EH (cell line): ENCODE measurements around the gene GLB1L3.
"Not testable (repeated sequence)": the region's sequence is repeated elsewhere in the genome, so short reads cannot be mapped to it uniquely, and the experiment has no call there.

Source experiments
- DNase-seq: peaks from one replicate; pipeline ENCODE4 v3.0.0-alpha.2; 2015; ENCODE audit warnings: low read depth

Gene GLB1L3

GRCh38 chr11:134276396-134277182 lies 410 bp downstream of the GLB1L3 start:
- DNase-seq = no peak

GRCh38 chr11:134277183-134278001 lies 1.2 kb downstream of the GLB1L3 start:
- no peak for DNase-seq

GRCh38 chr11:134278356-134278755 lies 2.2 kb downstream of the GLB1L3 start:
- no peak for DNase-seq

GRCh38 chr11:134281635-134282034 lies 5.5 kb downstream of the GLB1L3 start:
- DNase-seq = not testable (repeated sequence)

GRCh38 chr11:134282121-134283045 lies 6.2 kb downstream of the GLB1L3 start:
- no peak for DNase-seq

- DNase-seq = no peak
Observed at GRCh38 chr11:134283461-134284230, 7.5 kb downstream of the GLB1L3 start.

- DNase-seq = not testable (repeated sequence)
Observed at GRCh38 chr11:134284349-134284748, 8.2 kb downstream of the GLB1L3 start.

GRCh38 chr11:134287561-134287960 lies 11.4 kb downstream of the GLB1L3 start:
- no peak for DNase-seq

- no peak for DNase-seq
Observed at GRCh38 chr11:134288486-134288885, 12.3 kb downstream of the GLB1L3 start.

- DNase-seq = no peak
Observed at GRCh38 chr11:134289167-134289566, 13.0 kb downstream of the GLB1L3 start.

GRCh38 chr11:134289789-134290188 lies 13.6 kb downstream of the GLB1L3 start:
- DNase-seq = no peak

- DNase-seq = no peak
Observed at GRCh38 chr11:134290646-134291045, 14.5 kb downstream of the GLB1L3 start.

GRCh38 chr11:134291196-134291595 lies 15.0 kb downstream of the GLB1L3 start:
- no peak for DNase-seq

- DNase-seq = no peak
Observed at GRCh38 chr11:134292661-134293060, 16.5 kb downstream of the GLB1L3 start.

GRCh38 chr11:134293119-134294113 lies 17.2 kb downstream of the GLB1L3 start:
- no peak for DNase-seq

- no peak for DNase-seq
Observed at GRCh38 chr11:134294664-134295063, 18.5 kb downstream of the GLB1L3 start.

- DNase-seq = no peak
Observed at GRCh38 chr11:134312223-134312622, 36.0 kb downstream of the GLB1L3 start.

GRCh38 chr11:134312807-134313206 lies 36.6 kb downstream of the GLB1L3 start:
- DNase-seq = no peak

GRCh38 chr11:134313379-134313778 lies 37.2 kb downstream of the GLB1L3 start:
- DNase-seq = no peak
